COLO668 (cell line): Measurements from ENCODE around the gene DDIAS.
A peak's percentile ranks its signal among the peaks of the same experiment; 100 is the strongest.
"Not testable (repeated sequence)": the region's sequence is repeated elsewhere in the genome, so short reads cannot be mapped to it uniquely, and the experiment has no call there.

Experiments
- DNase-seq: peaks from one replicate; lab custom pipeline; 2025; ENCODE audit not compliant: unreplicated experiment; lab: John Stamatoyannopoulos, UW

The DDIAS gene

GRCh38 chr11:82901165-82901921, at the start of gene DDIAS:
DDIAS (plus strand) TSS chr11:82901736; CDS start chr11:82914739, 13,003 bp downstream.
- peak; percentile 96 for DNase-seq

- no peak for DNase-seq
Observed at GRCh38 chr11:82854242-82854641, 47.3 kb upstream of the DDIAS start.

DNA sequence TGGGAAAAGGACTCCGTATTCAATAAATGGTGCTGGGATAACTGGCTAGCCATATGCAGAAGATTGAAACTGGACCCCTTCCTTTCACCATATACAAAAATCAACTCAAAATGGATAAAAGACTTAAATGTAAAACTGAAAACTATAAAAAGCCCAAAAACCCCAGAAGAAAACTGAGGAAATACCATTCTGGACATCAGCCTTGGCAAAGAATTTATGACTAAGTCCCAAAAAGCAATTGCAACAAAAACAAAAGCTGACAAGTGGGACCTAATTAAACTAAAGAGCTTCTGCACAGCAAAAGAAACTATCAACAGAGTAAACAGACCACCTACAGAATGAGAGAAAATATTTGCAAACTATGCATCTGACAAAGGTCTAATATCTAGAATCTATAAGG, 46.6 kb upstream of the DDIAS start:
- not testable (repeated sequence) for DNase-seq

GRCh38 chr11:82855616-82856015, 45.9 kb upstream of the DDIAS start:
- no peak for DNase-seq

- DNase-seq: no peak
Observed at GRCh38 chr11:82857145-82857544, 44.4 kb upstream of the DDIAS start.

DNA sequence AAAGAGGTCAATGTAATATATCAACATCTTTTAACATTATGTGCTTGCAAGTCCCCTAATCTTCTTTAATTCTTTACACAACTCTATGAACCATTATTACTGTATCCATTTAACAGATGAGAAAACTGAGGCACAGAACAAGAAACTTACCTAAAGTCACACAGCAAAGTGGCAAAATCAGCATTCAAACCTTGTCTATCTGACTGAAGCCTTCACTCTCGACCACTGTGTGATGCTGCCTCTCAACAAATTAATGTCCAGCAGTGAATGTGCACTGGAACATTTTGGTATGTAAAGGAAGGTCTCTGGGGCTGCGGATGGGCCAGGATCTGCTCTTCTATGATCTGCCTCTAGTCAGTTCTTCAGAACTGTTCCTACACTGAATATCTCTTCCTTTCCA, 43.4 kb upstream of the DDIAS start:
- no peak for DNase-seq

GRCh38 chr11:82858556-82859091, 42.9 kb upstream of the DDIAS start:
- no peak for DNase-seq

- no peak for DNase-seq
Observed at GRCh38 chr11:82859750-82860149, 41.8 kb upstream of the DDIAS start.

DNA sequence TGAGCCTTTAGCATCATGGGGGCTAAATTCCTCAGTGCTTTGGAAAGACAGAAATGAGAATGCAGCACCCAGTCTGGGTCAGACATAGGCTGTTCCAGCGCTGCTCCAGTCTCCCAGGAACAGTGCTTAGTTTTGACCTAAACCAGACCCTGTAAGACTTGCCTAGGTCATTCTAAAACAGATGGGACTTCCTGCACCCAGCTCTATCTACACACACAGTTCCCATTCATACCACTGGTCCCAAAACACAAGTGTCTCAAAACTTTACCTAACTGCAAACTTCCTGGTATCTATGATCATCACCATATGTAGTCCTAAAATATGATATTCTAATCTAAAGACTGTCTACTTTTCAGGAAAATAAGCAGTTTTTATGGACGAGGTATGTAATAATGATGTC, 39.2 kb upstream of the DDIAS start:
- no peak for DNase-seq

DNA sequence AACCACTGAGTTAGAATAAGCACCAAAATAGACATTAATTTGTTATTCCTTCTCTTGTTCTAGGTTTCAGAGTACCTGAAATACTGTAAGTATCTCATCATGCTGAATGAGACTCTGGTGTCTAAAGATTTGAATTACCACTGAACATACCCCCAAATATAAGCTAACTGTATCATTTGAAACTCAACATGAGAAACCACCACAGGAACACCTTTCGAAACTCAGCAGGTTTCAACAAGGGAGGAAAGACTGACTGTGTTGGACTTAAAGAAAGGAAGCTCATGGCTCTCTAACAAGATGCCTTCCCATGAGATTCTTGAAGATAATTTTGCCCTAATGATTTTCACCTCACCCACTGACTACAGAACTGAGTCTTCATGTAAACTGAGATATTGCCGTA, 38.3 kb upstream of the DDIAS start:
- DNase-seq: no peak

- DNase-seq: peak; percentile 35
Observed at GRCh38 chr11:82864268-82864667, 37.3 kb upstream of the DDIAS start.

GRCh38 chr11:82865841-82866240, 35.7 kb upstream of the DDIAS start:
- no peak for DNase-seq

- peak; percentile 67 for DNase-seq
Observed at GRCh38 chr11:82867495-82868082, 33.9 kb upstream of the DDIAS start.

GRCh38 chr11:82869657-82870056, 31.9 kb upstream of the DDIAS start:
- no peak for DNase-seq

DNA sequence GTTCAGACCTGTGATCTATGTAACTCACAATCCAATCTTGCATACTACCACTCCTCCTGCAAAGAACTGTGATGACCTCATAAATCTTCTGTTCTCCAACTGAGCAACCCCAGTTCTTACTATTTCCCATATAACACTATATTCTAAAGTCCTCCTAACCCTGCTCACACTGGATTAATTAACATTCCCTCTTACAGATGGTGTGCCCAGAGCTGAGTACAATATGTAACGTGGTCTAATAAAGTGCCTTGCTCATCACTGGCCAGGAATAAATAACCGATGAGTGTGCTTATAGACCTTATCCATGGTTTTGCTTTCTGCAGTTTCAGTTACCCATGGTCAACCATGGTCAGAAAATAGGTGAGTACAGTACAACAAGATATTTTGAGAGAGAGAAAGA, 29.9 kb upstream of the DDIAS start:
- no peak for DNase-seq

- no peak for DNase-seq
Observed at GRCh38 chr11:82872377-82873150, 29.0 kb upstream of the DDIAS start.

DNA sequence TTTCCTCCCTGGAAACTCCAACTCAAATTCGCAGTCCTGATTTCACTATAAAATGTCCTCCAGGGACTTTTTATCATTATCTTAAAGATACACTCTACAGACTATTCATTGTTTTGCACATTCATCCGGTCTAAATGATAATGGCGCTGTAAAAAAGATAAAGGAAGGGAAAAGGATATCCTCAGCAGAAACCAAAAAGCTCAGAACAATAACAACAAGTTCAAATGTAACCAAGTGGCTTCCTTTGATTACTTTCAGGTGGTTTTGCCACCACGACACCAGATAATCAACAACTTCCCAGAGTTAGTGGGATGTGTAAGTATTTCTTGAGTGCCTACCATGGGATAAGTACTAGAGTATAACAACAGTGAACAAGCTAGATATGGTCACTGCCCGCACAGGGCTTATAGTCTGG, 27.6 kb upstream of the DDIAS start:
- DNase-seq: no peak

DNA sequence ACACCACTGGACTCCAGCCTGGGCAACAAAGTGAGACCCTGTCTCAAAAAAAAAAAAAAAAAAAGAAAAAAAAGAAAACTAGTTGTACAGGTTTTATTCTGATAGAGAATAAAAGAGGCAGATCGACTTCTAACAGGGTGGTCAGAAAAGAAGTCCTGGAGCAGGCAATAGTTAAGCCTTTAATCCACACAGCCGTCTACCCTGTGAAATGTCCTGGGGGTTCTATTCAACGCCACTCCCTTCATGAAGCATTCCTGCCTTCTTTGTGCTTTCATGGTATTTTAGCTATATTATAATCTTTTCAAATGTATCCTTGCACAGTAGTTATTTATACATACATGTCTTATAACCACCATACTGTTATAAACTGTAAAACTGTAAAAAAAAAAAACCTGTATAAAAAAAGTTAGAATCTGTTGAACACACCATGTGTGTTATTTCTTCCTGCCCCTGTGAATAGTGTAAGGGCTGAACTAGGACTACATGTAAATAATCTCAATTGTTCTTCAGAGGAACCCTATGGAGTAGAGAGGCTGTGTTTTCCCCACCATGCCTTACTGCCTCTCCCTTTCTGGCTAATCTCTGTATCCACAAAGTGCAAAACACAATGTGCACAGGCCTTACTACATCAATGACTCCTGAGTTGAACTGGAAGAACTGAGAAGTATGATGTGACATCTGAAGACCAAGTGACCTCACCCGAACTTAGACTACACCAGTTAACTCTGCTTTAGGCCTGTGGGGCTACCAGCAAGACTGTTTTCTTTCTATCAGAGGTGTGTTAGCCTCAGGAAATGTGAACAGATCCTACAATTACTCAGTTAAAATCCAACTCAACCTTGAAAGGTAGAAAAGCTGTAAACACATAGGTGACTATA, 26.7 kb upstream of the DDIAS start:
- no peak for DNase-seq

GRCh38 chr11:82883853-82884252, 17.7 kb upstream of the DDIAS start:
- no peak for DNase-seq

- no peak for DNase-seq
Observed at GRCh38 chr11:82889133-82890001, 12.2 kb upstream of the DDIAS start.
